NK-92 treated with Interleukin-12 subunit alpha and Interleukin-12 subunit beta, amount 100 ng/mL, for 24 hours (cell line): Measurements from ENCODE around the gene TSGA10IP.

ENCODE experiments used
- DNase-seq: peaks from one replicate; lab custom pipeline; 2025; lab: John Stamatoyannopoulos, UW

Gene TSGA10IP

GRCh38 chr11:65945430-65945911, at the start of gene TSGA10IP:
Gene TSGA10IP (plus strand): TSS chr11:65945480. CDS start chr11:65945676, 196 bp downstream.
- no peak for DNase-seq

DNA sequence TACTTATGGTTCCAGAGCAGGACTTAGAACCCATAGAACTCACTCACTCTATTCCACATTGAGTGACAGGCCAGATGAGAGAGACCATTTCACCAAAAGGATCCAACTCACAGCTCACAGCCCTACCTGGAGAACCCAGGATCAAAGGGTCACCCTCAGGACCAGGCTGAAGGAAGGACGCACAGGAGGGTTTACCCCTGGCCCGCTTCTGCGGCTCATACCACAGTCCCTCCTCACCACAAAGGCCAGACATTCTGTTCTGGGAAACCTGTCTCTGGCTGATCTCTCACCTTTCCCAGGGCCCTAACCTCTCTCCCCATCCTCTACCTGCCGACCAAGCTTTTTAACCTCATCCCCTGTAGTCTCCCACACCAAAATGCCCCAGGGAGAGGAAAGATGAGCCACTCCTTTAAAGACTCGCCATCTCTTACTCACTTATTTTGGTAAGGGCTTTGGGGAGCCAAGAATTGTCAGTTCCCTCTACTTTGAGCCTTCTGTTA, 49.7 kb upstream of the TSGA10IP start:
- DNase-seq, result no peak

- no peak for DNase-seq
These were observed 49.0 kb upstream of the TSGA10IP start for GRCh38 chr11:65896034-65896999.

GRCh38 chr11:65897020-65897471, 48.2 kb upstream of the TSGA10IP start:
- no peak for DNase-seq

GRCh38 chr11:65898656-65899355, 46.5 kb upstream of the TSGA10IP start:
- DNase-seq, result no peak

- no peak for DNase-seq
These were observed 45.7 kb upstream of the TSGA10IP start for GRCh38 chr11:65899356-65900124.

DNA sequence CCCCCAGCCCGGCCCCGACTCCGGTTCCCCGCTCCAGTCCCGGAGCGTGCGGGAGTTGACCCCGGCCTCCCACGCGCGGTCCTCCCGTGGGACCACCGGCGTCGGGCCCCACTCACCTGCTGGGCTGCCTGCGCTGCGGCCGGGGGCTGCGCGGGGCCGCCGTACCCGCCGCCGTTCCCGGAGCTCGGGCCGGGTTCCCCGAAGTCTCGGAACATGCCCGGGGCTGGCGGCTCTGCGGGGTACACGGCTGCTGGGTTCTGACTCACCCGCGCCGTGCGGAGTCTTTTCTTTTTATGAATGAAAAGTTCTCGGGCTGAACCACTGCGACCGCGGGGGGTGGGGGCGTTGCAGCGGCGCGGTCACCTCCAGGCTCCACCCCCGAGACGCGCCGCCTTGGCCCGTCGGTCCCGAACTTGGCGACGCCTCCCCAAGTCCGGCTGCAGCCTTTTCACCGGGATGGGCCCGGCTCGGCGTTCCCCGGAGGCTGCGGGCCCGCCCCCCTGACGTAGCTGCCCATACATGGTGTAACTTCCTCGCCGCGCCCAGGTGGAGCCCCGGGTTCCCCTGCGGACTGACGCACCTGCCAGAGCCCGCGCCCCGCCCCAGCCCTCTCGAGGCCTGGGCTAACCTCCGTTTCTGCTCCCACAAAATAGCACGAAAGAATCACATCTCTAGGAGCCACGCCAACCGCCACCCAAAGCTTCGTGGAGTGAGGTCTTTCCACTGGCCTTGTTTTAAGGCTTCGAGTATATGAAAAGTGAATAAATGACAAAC, 45.0 kb upstream of the TSGA10IP start, which contains the start of gene FOSL1:
Gene FOSL1 (minus strand): TSS at position 264 of the 774 bp plus-strand sequence. CDS start 49 bp downstream, at position 215.
- DNase-seq, result no peak

DNA sequence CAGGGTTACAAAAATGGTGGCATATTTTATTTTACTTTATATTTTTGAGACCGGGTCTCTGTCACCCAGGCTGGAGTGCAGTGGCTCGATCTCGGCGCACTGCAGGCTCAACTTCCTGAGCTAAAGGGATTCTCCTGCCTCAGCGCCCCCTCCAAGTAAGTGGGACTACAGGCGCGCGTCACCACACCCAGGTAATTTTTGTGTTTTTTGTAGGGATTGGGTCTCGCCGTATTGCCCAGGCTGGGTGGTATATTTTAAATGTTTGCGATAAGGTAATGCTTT, 44.4 kb upstream of the TSGA10IP start:
- no peak for DNase-seq

- no peak for DNase-seq
These were observed 42.2 kb upstream of the TSGA10IP start for GRCh38 chr11:65903068-65903481.

DNA sequence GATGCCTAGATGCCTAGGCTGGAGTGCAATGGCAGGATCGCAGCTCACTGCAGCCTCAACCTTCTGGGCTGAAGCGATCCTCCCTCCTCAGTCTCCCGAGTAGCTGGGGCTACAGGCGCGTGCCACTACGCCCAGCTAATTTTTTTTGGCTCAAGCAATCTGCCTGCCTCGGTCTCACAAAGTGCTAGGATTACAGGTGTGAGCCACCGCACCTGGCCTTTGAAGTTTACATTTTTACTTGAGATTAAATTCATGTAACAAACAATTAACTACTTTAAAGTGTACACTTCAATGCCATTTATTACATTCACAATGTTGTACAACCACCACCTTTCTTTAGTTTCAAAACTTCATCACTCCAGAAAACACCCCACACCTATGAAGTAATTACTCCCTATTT, 41.6 kb upstream of the TSGA10IP start:
- no peak for DNase-seq

DNA sequence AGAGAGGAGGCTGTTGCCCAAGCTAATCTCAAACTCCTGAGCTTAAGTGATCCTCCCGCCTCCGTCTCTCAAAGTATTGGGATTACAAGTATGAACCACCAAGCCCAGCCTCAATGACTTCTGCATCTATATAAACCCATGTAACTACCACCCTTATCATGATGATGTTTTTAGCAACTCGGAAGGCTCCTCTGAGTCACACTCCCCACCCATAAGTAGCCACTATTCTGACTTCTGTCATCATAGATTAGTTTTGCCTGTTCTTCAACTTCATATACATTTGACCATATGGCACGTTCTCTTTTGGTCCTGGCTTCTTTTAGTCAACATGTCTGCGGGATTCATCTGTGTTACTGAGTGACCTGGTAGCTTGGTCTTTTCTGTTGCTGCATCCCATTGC, 38.7 kb upstream of the TSGA10IP start:
- DNase-seq, result no peak

GRCh38 chr11:65907878-65908277, 37.4 kb upstream of the TSGA10IP start:
- DNase-seq, result no peak

- no peak for DNase-seq
These were observed 33.4 kb upstream of the TSGA10IP start for GRCh38 chr11:65911682-65912568.

DNA sequence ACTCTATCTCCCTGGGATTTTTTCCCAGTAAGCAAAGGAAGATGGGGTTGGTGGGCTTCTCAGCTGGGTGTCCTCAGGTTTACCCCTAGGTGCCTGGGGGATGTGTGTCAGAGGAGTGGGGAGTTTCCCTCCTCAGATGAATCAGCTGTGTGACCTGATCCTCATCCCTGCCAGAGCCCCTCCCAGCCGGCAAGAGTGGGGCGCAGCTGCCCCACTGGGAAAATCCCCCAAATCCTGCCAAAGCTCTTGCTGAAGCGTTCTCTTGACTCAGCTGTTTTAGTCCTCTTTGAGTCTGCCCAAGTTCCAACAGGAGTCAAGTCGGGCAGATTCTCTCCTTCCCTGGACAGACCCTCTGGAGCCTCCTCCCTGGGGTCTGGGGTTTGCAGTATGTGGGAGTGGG, 32.4 kb upstream of the TSGA10IP start:
- DNase-seq, result no peak

- DNase-seq, result no peak
These were observed 30.0 kb upstream of the TSGA10IP start for GRCh38 chr11:65915101-65915820.

GRCh38 chr11:65915821-65916251, 29.4 kb upstream of the TSGA10IP start:
- DNase-seq, result no peak

DNA sequence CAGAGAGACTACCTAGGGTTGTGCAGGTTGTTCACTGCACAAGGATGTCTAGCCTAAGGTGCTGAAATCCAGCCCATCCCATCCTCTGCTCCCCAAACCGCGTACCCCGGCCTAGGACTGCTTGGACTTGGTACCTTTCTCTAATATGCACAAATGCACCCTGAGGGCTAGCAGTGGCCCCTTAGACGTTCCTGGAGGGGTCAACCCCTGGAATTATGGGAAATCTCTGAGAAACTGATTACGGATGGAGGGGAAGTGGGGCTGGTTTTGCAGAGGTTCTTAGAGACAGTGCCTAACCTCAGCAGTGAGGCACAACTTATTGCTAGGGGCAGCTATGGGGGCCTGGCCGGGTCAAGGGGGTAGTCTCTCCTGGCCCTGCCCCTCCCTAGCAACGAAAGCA, 28.9 kb upstream of the TSGA10IP start:
- DNase-seq, result no peak

- no peak for DNase-seq
These were observed 28.2 kb upstream of the TSGA10IP start for GRCh38 chr11:65917077-65917433.

GRCh38 chr11:65917434-65918210, 27.7 kb upstream of the TSGA10IP start:
- DNase-seq, result no peak
